Mesendoderm (in vitro differentiated cells): Measurements from ENCODE around the gene ATP8A2.
A peak's percentile ranks its signal among the peaks of the same experiment; 100 is the strongest.
"Not testable (repeated sequence)": the region's sequence is repeated elsewhere in the genome, so short reads cannot be mapped to it uniquely, and the experiment has no call there.

ENCODE experiments used
- DNase-seq: peaks from one replicate; pipeline ENCODE4 v3.0.0; 2013
- H2AK5ac ChIP-seq: 2 replicates; pipeline ENCODE4 v1.6.1; 2013; ENCODE audit warnings: low read length, inconsistent platforms
- H2BK120ac ChIP-seq: 2 replicates; pipeline ENCODE4 v1.6.1; 2013; ENCODE audit warnings: low read depth, mild to moderate bottlenecking, low read length, moderate library complexity, mixed read lengths
- H2BK15ac ChIP-seq: replicated peaks from 2 replicates; pipeline ENCODE4 v1.6.1; 2013; ENCODE audit warnings: low read depth, mild to moderate bottlenecking, moderate library complexity
- H2BK5ac ChIP-seq: 2 replicates; pipeline ENCODE4 v1.6.1; 2013; ENCODE audit warnings: low read length, inconsistent platforms
- H3K18ac ChIP-seq: 2 replicates; pipeline ENCODE4 v1.6.1; 2013; ENCODE audit warnings: mild to moderate bottlenecking, low read length, mixed read lengths
- H3K23ac ChIP-seq: one replicate; pipeline ENCODE4 v1.6.1; 2013; ENCODE audit warnings: low read length
- H3K27ac ChIP-seq: 2 replicates; pipeline ENCODE4 v1.5.1; 2013; ENCODE audit warnings: low read depth, mild to moderate bottlenecking, inconsistent platforms, low read length, moderate library complexity
- H3K27me3 ChIP-seq: 2 replicates; pipeline ENCODE4 v1.6.1; 2013; ENCODE audit warnings: low read length, control low read depth, mild to moderate bottlenecking, inconsistent platforms; ENCODE audit not compliant: insufficient read depth, poor library complexity
- H3K36me3 ChIP-seq: 2 replicates; pipeline ENCODE4 v1.6.1; 2013; ENCODE audit warnings: low read length, inconsistent platforms; ENCODE audit not compliant: control insufficient read depth, insufficient read depth
- H3K4ac ChIP-seq: one replicate; pipeline ENCODE4 v1.6.1; 2013; ENCODE audit warnings: low read depth, mild to moderate bottlenecking, low read length, moderate library complexity
- H3K4me1 ChIP-seq: 2 replicates; pipeline ENCODE4 v1.6.1; 2013; ENCODE audit warnings: low read depth, low read length, inconsistent platforms; ENCODE audit not compliant: control insufficient read depth
- H3K4me2 ChIP-seq: 2 replicates; pipeline ENCODE4 v1.6.1; 2013; ENCODE audit warnings: low read length
- H3K4me3 ChIP-seq: 2 replicates; pipeline ENCODE4 v1.5.1; 2013; ENCODE audit warnings: mild to moderate bottlenecking, low read length
- H3K56ac ChIP-seq: one replicate; pipeline ENCODE4 v1.6.1; 2013; ENCODE audit warnings: low read length
- H3K79me1 ChIP-seq: 2 replicates; pipeline ENCODE4 v1.6.1; 2013; ENCODE audit warnings: low read length, inconsistent platforms
- H3K79me2 ChIP-seq: 2 replicates; pipeline ENCODE4 v1.6.1; 2013; ENCODE audit warnings: mild to moderate bottlenecking, low read length; ENCODE audit not compliant: control insufficient read depth, insufficient read depth
- H3K9ac ChIP-seq: 2 replicates; pipeline ENCODE4 v1.6.1; 2013; ENCODE audit warnings: low read length, inconsistent platforms
- H4K5ac ChIP-seq: one replicate; pipeline ENCODE4 v1.6.1; 2013; ENCODE audit warnings: low read length
- H4K8ac ChIP-seq: one replicate; pipeline ENCODE4 v1.6.1; 2013; ENCODE audit warnings: low read depth, mild to moderate bottlenecking, control low read depth, low read length, moderate library complexity
- WGBS: extraction: QIAGEN DNeasy Blood & Tissue Kit; methylation state at CpG from one replicate; pipeline ENCODE4 v1.1.7; 2013; ENCODE audit warnings: low lambda C conversion rate, missing lambda C conversion rate; ENCODE audit not compliant: insufficient coverage; ENCODE audit errors: extremely low coverage; 5-methylcytosine and 5-hydroxymethylcytosine counted together

The ATP8A2 gene

GRCh38 chr13:25360443-25360842 lies 11.3 kb upstream of the ATP8A2 start:
- H3K4me2 ChIP-seq, H2AK5ac ChIP-seq, H3K4ac ChIP-seq, H3K27me3 ChIP-seq, H3K79me1 ChIP-seq, H3K23ac ChIP-seq, H3K36me3 ChIP-seq, H4K8ac ChIP-seq, H3K4me3 ChIP-seq, H2BK5ac ChIP-seq, H3K79me2 ChIP-seq, H3K9ac ChIP-seq, H3K4me1 ChIP-seq, H3K18ac ChIP-seq, H2BK15ac ChIP-seq, H4K5ac ChIP-seq, H3K56ac ChIP-seq, H3K27ac ChIP-seq, H2BK120ac ChIP-seq, DNase-seq: not testable (repeated sequence)
- no CpG with 5 or more reads among the region's 6 CpGs for WGBS

DNA sequence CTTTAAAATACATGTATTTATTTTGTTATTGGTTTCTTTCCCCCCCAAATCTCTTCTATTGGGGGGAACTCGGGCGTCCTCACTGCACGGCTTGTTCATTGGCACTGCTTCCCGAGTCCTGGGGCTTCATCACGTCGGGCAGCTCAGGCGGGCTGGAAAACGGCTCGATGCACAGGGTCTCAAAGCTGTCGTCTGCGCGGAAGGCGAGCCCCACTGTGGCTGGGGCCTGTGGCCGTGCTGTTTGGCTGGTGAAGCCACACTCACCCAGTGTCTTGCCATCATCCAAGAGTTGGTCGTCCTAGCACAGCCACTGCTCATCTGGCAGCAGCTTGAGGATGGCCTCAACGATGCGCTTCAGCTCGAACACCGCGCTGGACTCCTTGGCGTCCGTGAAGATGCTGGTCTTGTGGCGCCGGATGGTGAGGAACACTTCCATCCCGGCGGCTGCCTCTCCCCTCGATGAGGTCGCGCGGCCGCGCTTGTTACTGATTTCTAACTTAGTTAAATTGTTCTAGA lies 6.0 kb upstream of the ATP8A2 start:
- Histone ChIP-seq H3K4me3 (no peak overlapping the region), H3K9ac (no peak overlapping the region), H3K27ac (no peak overlapping the region), H3K4me2 (no peak overlapping the region), H3K79me2 (no peaks in the 10 kb centered on the region), H2AK5ac (no peak overlapping the region), H4K5ac (no peak overlapping the region), H3K4ac (no peak overlapping the region), H3K23ac (no peak overlapping the region), H2BK15ac (no peak overlapping the region), H2BK5ac (no peak overlapping the region), H3K27me3 (no peaks in the 10 kb centered on the region), H2BK120ac (no peak overlapping the region), H4K8ac (no peak overlapping the region), H3K4me1 (no peaks in the 10 kb centered on the region), H3K56ac (no peak overlapping the region), H3K18ac (no peak overlapping the region), H3K79me1 (no peaks in the 10 kb centered on the region), H3K36me3 (no peaks in the 10 kb centered on the region)
- WGBS, result no CpG with 5 or more reads among the region's 32 CpGs
- DNase-seq, result no peak

- H2BK15ac ChIP-seq, result no peak overlapping the region
- H4K5ac ChIP-seq, result no peak overlapping the region
- H3K9ac ChIP-seq, result peak overlapping the region; percentile 41
- no CpG with 5 or more reads among the region's 20 CpGs for WGBS
- no peak overlapping the region for H3K23ac ChIP-seq
- H3K36me3 ChIP-seq, result no peaks in the 10 kb centered on the region
- H3K79me2 ChIP-seq, result no peaks in the 10 kb centered on the region
- no peak overlapping the region for H2AK5ac ChIP-seq
- H3K4ac ChIP-seq, result no peak overlapping the region
- H3K56ac ChIP-seq, result peak overlapping the region; percentile 78
- H4K8ac ChIP-seq, result no peak overlapping the region
- peaks cover 9% of the 10 kb centered on the region for H3K27me3 ChIP-seq
- no peak overlapping the region for H3K18ac ChIP-seq
- DNase-seq, result peak; percentile 8
- no peaks in the 10 kb centered on the region for H3K79me1 ChIP-seq
- peak overlapping the region; percentile 29 for H3K4me3 ChIP-seq
- H2BK120ac ChIP-seq, result no peak overlapping the region
- no peak overlapping the region for H2BK5ac ChIP-seq
- H3K4me1 ChIP-seq, result no peaks in the 10 kb centered on the region
- H3K27ac ChIP-seq, result no peak overlapping the region
- H3K4me2 ChIP-seq, result peak overlapping the region; percentile 60
Observed at GRCh38 chr13:25371158-25371874, 458 bp upstream of the ATP8A2 start.

DNA sequence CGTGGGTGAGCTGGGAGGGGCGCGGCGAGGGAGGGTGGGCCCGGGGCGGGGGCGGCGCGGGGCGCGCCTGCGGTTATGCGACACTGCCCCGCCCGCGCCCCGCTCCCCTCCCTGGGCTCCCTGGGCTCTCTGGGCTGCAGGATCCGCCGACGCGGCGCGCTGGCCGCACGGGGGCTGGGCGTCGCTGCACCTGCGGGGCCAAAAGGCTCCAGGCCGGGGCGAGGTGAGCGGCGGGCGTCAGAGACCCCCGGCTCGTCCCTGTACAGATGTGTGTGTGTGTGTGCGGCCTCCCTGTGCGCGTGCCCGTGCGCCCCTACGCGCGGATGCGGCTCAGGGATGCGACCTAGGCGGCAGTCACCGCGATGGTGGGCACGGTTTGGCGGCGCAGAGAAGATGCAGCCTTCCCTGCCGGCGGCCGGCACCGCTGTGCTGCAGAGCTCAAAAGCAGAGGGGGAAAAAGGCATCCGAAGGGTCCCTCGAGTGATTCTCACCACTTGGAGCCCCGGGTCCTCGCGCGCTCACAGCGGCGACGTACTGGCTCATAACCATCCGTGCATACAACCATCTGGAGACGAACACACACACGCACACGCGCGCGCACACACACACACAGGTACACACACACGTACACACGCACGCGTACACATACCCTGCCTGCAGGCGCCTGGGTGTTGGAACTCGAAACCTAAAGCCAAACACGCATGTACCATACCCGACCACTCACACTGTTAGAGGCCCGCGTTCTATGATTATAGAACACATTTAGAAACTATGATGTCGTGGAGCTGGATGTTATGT lies 709 bp downstream of the ATP8A2 start:
- H3K23ac ChIP-seq, result peak overlapping the region; percentile 24
- H3K18ac ChIP-seq, result no peak overlapping the region
- H3K79me1 ChIP-seq, result no peaks in the 10 kb centered on the region
- no peak overlapping the region for H4K8ac ChIP-seq
- H3K27me3 ChIP-seq, result peaks cover 9% of the 10 kb centered on the region
- no peaks in the 10 kb centered on the region for H3K79me2 ChIP-seq
- peak overlapping the region; percentile 78 for H3K56ac ChIP-seq
- no peak overlapping the region for H4K5ac ChIP-seq
- peak overlapping the region; percentile 60 for H3K4me2 ChIP-seq
- H3K4me3 ChIP-seq, result no peak overlapping the region
- no peak overlapping the region for H2BK15ac ChIP-seq
- H3K27ac ChIP-seq, result no peak overlapping the region
- DNase-seq, result no peak
- no peaks in the 10 kb centered on the region for H3K4me1 ChIP-seq
- H2AK5ac ChIP-seq, result no peak overlapping the region
- no peak overlapping the region for H2BK120ac ChIP-seq
- no CpG with 5 or more reads among the region's 82 CpGs for WGBS
- H3K9ac ChIP-seq, result no peak overlapping the region
- no peak overlapping the region for H2BK5ac ChIP-seq
- no peak overlapping the region for H3K4ac ChIP-seq
- no peaks in the 10 kb centered on the region for H3K36me3 ChIP-seq

- no CpG with 5 or more reads among the region's 9 CpGs for WGBS
Observed at GRCh38 chr13:25375727-25376358, 4.1 kb downstream of the ATP8A2 start.

More at GRCh38 chr13:25375727-25376358, 4.1 kb downstream of the ATP8A2 start:
- no peak overlapping the region for H3K4me3 ChIP-seq
- H3K4ac ChIP-seq, result no peak overlapping the region
- no peak overlapping the region for H3K9ac ChIP-seq
- H3K79me2 ChIP-seq, result no peaks in the 10 kb centered on the region
- no peak overlapping the region for H3K4me2 ChIP-seq
- H2BK5ac ChIP-seq, result no peak overlapping the region
- DNase-seq, result peak; percentile 66
- no peak overlapping the region for H2AK5ac ChIP-seq
- no peak overlapping the region for H2BK15ac ChIP-seq
- H2BK120ac ChIP-seq, result no peak overlapping the region
- no peaks in the 10 kb centered on the region for H3K4me1 ChIP-seq
- no peak overlapping the region for H3K23ac ChIP-seq
- peaks cover 9% of the 10 kb centered on the region for H3K27me3 ChIP-seq
- H3K18ac ChIP-seq, result no peak overlapping the region
- H3K56ac ChIP-seq, result no peak overlapping the region
- H4K5ac ChIP-seq, result no peak overlapping the region
- H3K27ac ChIP-seq, result no peak overlapping the region
- H3K79me1 ChIP-seq, result no peaks in the 10 kb centered on the region
- no peaks in the 10 kb centered on the region for H3K36me3 ChIP-seq
- no peak overlapping the region for H4K8ac ChIP-seq
